H1 (cell line): ENCODE results near the gene H1-8. TPM values are rescaled to one million over a fixed set of nuclear protein-coding genes. Genes with fewer than 3 reads are reported as not detected.
A peak's percentile ranks its signal among the peaks of the same experiment; 100 is the strongest.

Experiments used
- CTCF ChIA-PET: fragments of 300-600 bp; sonication (Branson Sonifier 250); formaldehyde crosslinking; loops from one replicate; lab custom pipeline; 2021; ENCODE audit not compliant: partially characterized antibody; lab: Charles Lee
- POLR2A ChIA-PET: fragments of 300-600 bp; sonication (Branson Sonifier 250); formaldehyde crosslinking; loops from one replicate; lab custom pipeline; 2021; ENCODE audit warnings: inconsistent platforms; ENCODE audit not compliant: partially characterized antibody; lab: Charles Lee
- DNase-seq, 2 experiments: peaks; one replicate each; pipeline versions ENCODE4 v3.0.0 to v3.0.0-alpha.2; 2010 to 2022; ENCODE audit warnings: low spot score in 2 of 2, low read depth in 1 of 2, mixed read lengths in 1 of 2
- FAIRE-seq: peaks from 2 replicates; lab custom pipeline; 2011; peaks lifted over from hg19 to GRCh38; lab: Jason Lieb, UNC
- H2AFZ ChIP-seq: 2 replicates; pipeline ENCODE4 v1.8.1; 2012; ENCODE audit warnings: low read length, inconsistent platforms
- H2AK5ac ChIP-seq: 2 replicates; pipeline ENCODE4 v1.6.1; 2013; ENCODE audit warnings: low read depth, low read length
- H2BK120ac ChIP-seq: replicated peaks from 2 replicates; pipeline ENCODE3; 2013; ENCODE audit warnings: low read depth, low read length, inconsistent platforms
- H2BK12ac ChIP-seq: 2 replicates; pipeline ENCODE4 v1.6.1; 2013; ENCODE audit warnings: low read depth, low read length
- H2BK15ac ChIP-seq: 2 replicates; pipeline ENCODE4 v1.6.1; 2013; ENCODE audit warnings: low read length
- H2BK20ac ChIP-seq: 2 replicates; pipeline ENCODE4 v1.6.1; 2013; ENCODE audit warnings: low read length
- H2BK5ac ChIP-seq: 2 replicates; pipeline ENCODE4 v1.6.1; 2013; ENCODE audit warnings: low read depth, low read length
- H3K14ac ChIP-seq: 2 replicates; pipeline ENCODE4 v1.6.1; 2013; ENCODE audit warnings: inconsistent platforms; ENCODE audit not compliant: insufficient read length
- H3K18ac ChIP-seq: 2 replicates; pipeline ENCODE4 v1.6.1; 2013; ENCODE audit warnings: low read length; ENCODE audit errors: extremely low read depth
- H3K23ac ChIP-seq: 2 replicates; pipeline ENCODE4 v1.6.1; 2013; ENCODE audit warnings: inconsistent platforms; ENCODE audit not compliant: insufficient read length
- H3K23me2 ChIP-seq: 2 replicates; pipeline ENCODE4 v1.6.1; 2013; ENCODE audit warnings: low read depth, low read length
- H3K27ac ChIP-seq: 2 replicates; pipeline ENCODE4 v1.6.1; 2011; ENCODE audit warnings: low read depth, low read length, inconsistent platforms
- H3K27me3 ChIP-seq, 4 experiments: replicated peaks in 1 of 4; 1 replicate in 1 of 4; 2 replicates in 3 of 4; pipeline versions ENCODE4 v1.6.1 to v1.8.1; 2011 to 2013; ENCODE audit warnings: low read length in 3 of 4, mild to moderate bottlenecking in 3 of 4, inconsistent platforms in 2 of 4, mixed read lengths in 2 of 4, moderate library complexity in 1 of 4; ENCODE audit not compliant: control insufficient read depth in 3 of 4, insufficient read depth in 3 of 4; ENCODE audit errors: extremely low read depth in 1 of 4
- H3K36me3 ChIP-seq, 4 experiments: 2 replicates each; pipeline versions ENCODE4 v1.6.1 to v1.8.1; 2011 to 2013; ENCODE audit warnings: mild to moderate bottlenecking in 4 of 4, low read length in 3 of 4, moderate library complexity in 2 of 4, control low read depth in 1 of 4, inconsistent platforms in 1 of 4; ENCODE audit not compliant: insufficient read depth in 4 of 4, control insufficient read depth in 2 of 4
- H3K4ac ChIP-seq: replicated peaks from 2 replicates; pipeline ENCODE3; 2013; ENCODE audit warnings: low read length, low read depth, mixed read lengths, inconsistent platforms; ENCODE audit not compliant: insufficient read length
- H3K4me1 ChIP-seq, 4 experiments: replicated peaks in 1 of 4; 1 replicate in 1 of 4; 2 replicates in 3 of 4; pipeline versions ENCODE4 v1.6.1 to v1.8.1; 2011 to 2013; ENCODE audit warnings: low read length in 3 of 4, inconsistent platforms in 2 of 4, mixed read lengths in 1 of 4; ENCODE audit not compliant: insufficient read depth in 4 of 4, control insufficient read depth in 3 of 4
- H3K4me2 ChIP-seq, 2 experiments: 2 replicates each; pipeline versions ENCODE4 v1.6.1 to v1.8.1; 2011 to 2013; ENCODE audit warnings: low read depth in 2 of 2, low read length in 2 of 2, control low read depth in 1 of 2, inconsistent platforms in 1 of 2, mild to moderate bottlenecking in 1 of 2; ENCODE audit not compliant: insufficient read depth in 1 of 2
- H3K4me3 ChIP-seq, 4 experiments: fragments of 200-600, 300-600 bp in 1 of 4; sonication (generic), shearing (Covaris generic), sonication (Bioruptor Twin) in 1 of 4; 2 replicates each; pipeline versions ENCODE4 v1.5.1 to v1.8.1; 2011 to 2016; ENCODE audit warnings: low read length in 4 of 4, low read depth in 3 of 4, control low read depth in 2 of 4, inconsistent platforms in 2 of 4, mild to moderate bottlenecking in 2 of 4, mixed read lengths in 1 of 4, moderate library complexity in 1 of 4; ENCODE audit not compliant: insufficient read depth in 2 of 4; ENCODE audit errors: extremely low read depth in 1 of 4
- H3K56ac ChIP-seq: replicated peaks from 2 replicates; pipeline ENCODE3; 2013; ENCODE audit warnings: low read depth, mild to moderate bottlenecking, mixed read lengths, low read length, inconsistent platforms; ENCODE audit not compliant: insufficient read length
- H3K79me1 ChIP-seq: 2 replicates; pipeline ENCODE4 v1.6.1; 2013; ENCODE audit warnings: low read depth, low read length, control low read depth
- H3K79me2 ChIP-seq, 2 experiments: 2 replicates each; pipeline versions ENCODE4 v1.6.1 to v1.8.1; 2012 to 2013; ENCODE audit warnings: low read length in 2 of 2, mild to moderate bottlenecking in 2 of 2, inconsistent platforms in 1 of 2; ENCODE audit not compliant: insufficient read depth in 2 of 2, control insufficient read depth in 1 of 2
- H3K9ac ChIP-seq, 4 experiments: replicated peaks in 1 of 4; 1 replicate in 1 of 4; 2 replicates in 3 of 4; pipeline versions ENCODE4 v1.6.1 to v1.8.1; 2011 to 2013; ENCODE audit warnings: low read depth in 3 of 4, low read length in 3 of 4, control low read depth in 2 of 4, mild to moderate bottlenecking in 2 of 4, moderate library complexity in 2 of 4, inconsistent platforms in 1 of 4; ENCODE audit errors: extremely low read depth in 1 of 4
- H3K9me3 ChIP-seq, 2 experiments: 2 replicates each; pipeline versions ENCODE4 v1.6.1 to v1.8.1; 2012 to 2013; ENCODE audit warnings: mild to moderate bottlenecking in 2 of 2, moderate library complexity in 2 of 2, control low read depth in 1 of 2, inconsistent platforms in 1 of 2, low read depth in 1 of 2, low read length in 1 of 2, mixed read lengths in 1 of 2; ENCODE audit not compliant: insufficient read depth in 2 of 2
- H4K20me1 ChIP-seq, 2 experiments: replicated peaks in 1 of 2; 2 replicates each; pipeline versions ENCODE3 to v1.8.1; 2011 to 2013; ENCODE audit warnings: inconsistent platforms in 2 of 2, low read length in 2 of 2, mild to moderate bottlenecking in 1 of 2; ENCODE audit not compliant: insufficient read depth in 2 of 2, control insufficient read depth in 1 of 2
- H4K5ac ChIP-seq: 2 replicates; pipeline ENCODE4 v1.6.1; 2013; ENCODE audit warnings: low read length, low read depth, mixed read lengths, inconsistent platforms; ENCODE audit not compliant: insufficient read length
- H4K8ac ChIP-seq: 2 replicates; pipeline ENCODE4 v1.8.0; 2013; ENCODE audit warnings: mild to moderate bottlenecking, moderate library complexity, low read length, inconsistent platforms; ENCODE audit not compliant: insufficient read depth; ENCODE audit errors: extremely low read depth
- H4K91ac ChIP-seq: replicated peaks from 2 replicates; pipeline ENCODE3; 2013; ENCODE audit warnings: low read length, mixed read lengths, inconsistent platforms; ENCODE audit not compliant: insufficient read length
- CTBP2 ChIP-seq: IDR thresholded peaks from 2 replicates; pipeline ENCODE4 v1.7.0; 2011; ENCODE audit warnings: borderline replicate concordance, mild to moderate bottlenecking, moderate library complexity, mixed read lengths, low read length; ENCODE audit not compliant: insufficient read depth, insufficient read length
- E2F6 ChIP-seq: IDR thresholded peaks from 2 replicates; pipeline ENCODE4 v1.6.1; 2012; ENCODE audit warnings: inconsistent platforms
- EGR1 ChIP-seq: IDR thresholded peaks from 2 replicates; pipeline ENCODE4 v1.6.1; 2011; ENCODE audit warnings: low read depth, low read length, borderline replicate concordance
- JUN ChIP-seq: IDR thresholded peaks from 2 replicates; pipeline ENCODE4 v1.6.1; 2011; ENCODE audit warnings: low read depth, mild to moderate bottlenecking, improper control_type of control experiment, low read length
- KDM5A ChIP-seq: fragments of 200-600 bp; IDR thresholded peaks from 2 replicates; pipeline ENCODE4 v1.7.1; 2012; ENCODE audit warnings: mild to moderate bottlenecking, low read length, inconsistent platforms, mixed read lengths
- MAFK ChIP-seq: IDR thresholded peaks from 2 replicates; pipeline ENCODE4 v1.6.1; 2012; ENCODE audit warnings: low read depth, mild to moderate bottlenecking, improper control_type of control experiment, low read length
- MAX ChIP-seq: IDR thresholded peaks from 2 replicates; pipeline ENCODE4 v1.6.1; 2012; ENCODE audit warnings: inconsistent platforms
- SIRT6 ChIP-seq: IDR thresholded peaks from one replicate; pipeline ENCODE4 v1.7.1; 2012; ENCODE audit warnings: low read length, inconsistent platforms
- SIX5 ChIP-seq: IDR thresholded peaks from 2 replicates; pipeline ENCODE4 v1.6.1; 2011; ENCODE audit warnings: mild to moderate bottlenecking, low read depth, low read length
- SP4 ChIP-seq: IDR thresholded peaks from 2 replicates; pipeline ENCODE4 v1.6.1; 2012; ENCODE audit warnings: low read length, inconsistent platforms
- SUZ12 ChIP-seq: fragments of 200-600 bp; sonication (generic); IDR thresholded peaks from 2 replicates; pipeline ENCODE4 v1.6.1; 2012; ENCODE audit warnings: mild to moderate bottlenecking, inconsistent platforms, low read length, moderate library complexity, mixed read lengths
- TAF1 ChIP-seq: IDR thresholded peaks from 2 replicates; pipeline ENCODE4 v1.6.1; 2011; ENCODE audit warnings: mild to moderate bottlenecking, low read depth, low read length
- TEAD4 ChIP-seq: IDR thresholded peaks from 2 replicates; pipeline ENCODE4 v1.6.1; 2012; ENCODE audit warnings: low read depth, low read length, inconsistent platforms, mixed read lengths
- WGBS, 2 experiments: shearing (Covaris generic) in 1 of 2; methylation state at CpG; one replicate each; pipeline versions ENCODE4 v1.1.6 to v1.1.7; 2013 to 2015; ENCODE audit warnings: low lambda C conversion rate in 2 of 2, mixed read lengths in 2 of 2, inconsistent platforms in 1 of 2, low coverage in 1 of 2, missing lambda C conversion rate in 1 of 2; ENCODE audit not compliant: insufficient replicate concordance in 2 of 2, insufficient coverage in 1 of 2, insufficient read length in 1 of 2; ENCODE audit errors: extremely low coverage in 1 of 2, missing lambda C conversion rate in 1 of 2; 5-methylcytosine and 5-hydroxymethylcytosine counted together
- polyA plus RNA-seq, 7 experiments: library from polyadenylated mRNA; depleted of rRNA in 3 of 7; stranded (reverse) in 5 of 7; unstranded in 2 of 7; fragments of >200 nt in 5 of 7; fragments of 200-250 nt in 2 of 7; gene quantifications; 1 replicate in 5 of 7; 2 replicates in 1 of 7; 4 replicates in 1 of 7; pipeline versions ENCODE4 v1.2.1 to v1.2.3, GENCODE V29; 2011 to 2013; ENCODE audit warnings: missing spikeins in 2 of 7, mixed read lengths in 2 of 7
- total RNA-seq: library from RNA; stranded (reverse); fragmentation: NEBNext Ultra II Directional; extraction: Animal tissue kit (Norgen Biotek cat#: 25700); gene quantifications from 2 replicates; pipeline ENCODE4 v1.2.1, GENCODE V29; 2021

The H1-8 gene
- total and polyA plus RNA-seq, 2 of the 8 experiments (the other 6 are each of a cell fraction or from before 2014, with no cell fraction given) = not detected

- no peak overlapping the region for H3K9ac ChIP-seq
- no peak overlapping the region for H2BK120ac ChIP-seq
- H4K8ac ChIP-seq = no peak overlapping the region
- no peak overlapping the region for H3K4me2 ChIP-seq
- H3K79me1 ChIP-seq = peaks cover 6% of the 10 kb centered on the region
- H3K4me1 ChIP-seq = peaks cover 16 to 68% (median 58%) of the 10 kb centered on the region in 4 experiments
- FAIRE-seq (no peak), DNase-seq (no peak)
- no peak overlapping the region for H3K27ac ChIP-seq
- no peak overlapping the region for H3K14ac ChIP-seq
- peak overlapping the region; percentile 60; the same call in 1 of the 2 replicates for H2AK5ac ChIP-seq
- peak overlapping the region; percentile 51; the same call in 1 of the 2 replicates for H3K18ac ChIP-seq
- no peak overlapping the region for H3K23ac ChIP-seq
- H4K5ac ChIP-seq = no peak overlapping the region
- H4K20me1 ChIP-seq = peaks cover 0 to 4% of the 10 kb centered on the region in 2 experiments
- H3K9me3 ChIP-seq = no peaks in the 10 kb centered on the region
- peak overlapping the region; percentile 90 for H2BK20ac ChIP-seq
- H3K27me3 ChIP-seq = no peaks in the 10 kb centered on the region
- H3K4ac ChIP-seq = no peak overlapping the region
- peak overlapping the region; percentile 84 for H2BK12ac ChIP-seq
- peaks cover 0 to 24% of the 10 kb centered on the region in 2 experiments; a peak in 2 of 4 replicates for H3K79me2 ChIP-seq
- H2AFZ ChIP-seq = no peak overlapping the region
- no peaks in the 10 kb centered on the region; the same call in 1 of the 2 replicates for H3K23me2 ChIP-seq
- WGBS, 2 experiments = 65% methylated on average over 5 of the region's 5 CpGs; no CpG with 5 or more reads in 1 of the 2 experiments
- POLR2A ChIA-PET = interaction anchor here (1.2 to 2.7 kb wide), 4 partner anchors 9 to 61 kb away, joined by 3 to 17 read pairs (median 6); partner anchors contain the start of gene PLXND1
- H2BK15ac ChIP-seq = peak overlapping the region; percentile 97; the same call in 1 of the 2 replicates
- no peaks in the 10 kb centered on the region for H3K36me3 ChIP-seq
- peak overlapping the region; percentile 72 for H4K91ac ChIP-seq
- H3K4me3 ChIP-seq = no peak overlapping the region
- 0 out of 2 replicates have a peak overlapping the region, but pooled peaks have one; percentile 52 for H2BK5ac ChIP-seq
- CTCF ChIA-PET = interaction anchor here (1.2 to 1.6 kb wide), 2 partner anchors 227 to 344 kb away, joined by 4 to 6 read pairs; no protein-coding TSS in a partner anchor
- no peak overlapping the region for H3K56ac ChIP-seq
- TF ChIP-seq SP4 = no peak
- TF ChIP-seq TAF1 = no peak
- TF ChIP-seq E2F6 = no peak
- TF ChIP-seq TEAD4 = peak; percentile 89
- TF ChIP-seq MAX = peak; percentile 30; the same call in 1 of the 2 replicates
- TF ChIP-seq CTBP2 = peak; percentile 39
- TF ChIP-seq EGR1 = no peak
- TF ChIP-seq JUN = no peak
- no peak for TF ChIP-seq SIX5
- no peak for TF ChIP-seq MAFK
- TF ChIP-seq KDM5A = no peak
- no peak for TF ChIP-seq SIRT6
- no peak for TF ChIP-seq SUZ12
These were observed 55.0 kb downstream of the H1-8 start for GRCh38 chr3:129598000-129598381.
